NT2/D1 (cell line): ENCODE results near the gene CFAP97D1.
A peak's percentile ranks its signal among the peaks of the same experiment; 100 is the strongest.

Source experiments
- DNase-seq: peaks from one replicate; pipeline ENCODE4 v3.0.0-alpha.2; 2011; ENCODE audit warnings: low read depth, low spot score
- H3K27me3 ChIP-seq: 2 replicates; pipeline ENCODE4 v1.6.0; 2011; ENCODE audit warnings: mild to moderate bottlenecking; ENCODE audit not compliant: insufficient read length, insufficient read depth
- H3K36me3 ChIP-seq: 2 replicates; pipeline ENCODE4 v1.6.1; 2011; ENCODE audit warnings: mild to moderate bottlenecking, low read length, mixed read lengths; ENCODE audit not compliant: insufficient read depth, insufficient read length
- H3K4me1 ChIP-seq: 2 replicates; pipeline ENCODE4 v1.5.1; 2011; ENCODE audit not compliant: insufficient read depth, insufficient read length
- H3K4me3 ChIP-seq: 2 replicates; pipeline ENCODE4 v1.5.1; 2011; ENCODE audit warnings: low read depth; ENCODE audit not compliant: insufficient read length
- H3K9ac ChIP-seq: 2 replicates; pipeline ENCODE4 v1.6.0; 2011; ENCODE audit warnings: low read depth; ENCODE audit not compliant: insufficient read length
- H3K9me3 ChIP-seq: 2 replicates; pipeline ENCODE4 v1.5.1; 2011; ENCODE audit warnings: mild to moderate bottlenecking, low read length; ENCODE audit not compliant: insufficient read depth
- SUZ12 ChIP-seq: IDR thresholded peaks from 2 replicates; pipeline ENCODE4 v1.6.1; 2011; ENCODE audit not compliant: insufficient read length, insufficient read depth; ENCODE audit errors: extremely low read depth
- YY1 ChIP-seq: IDR thresholded peaks from 2 replicates; pipeline ENCODE4 v1.6.1; 2011; ENCODE audit not compliant: insufficient read length, insufficient read depth
- ZNF274 ChIP-seq: IDR thresholded peaks from 2 replicates; pipeline ENCODE4 v1.6.1; 2011; ENCODE audit warnings: mild to moderate bottlenecking, low read depth, low read length

Gene CFAP97D1

GRCh38 chr17:43774304-43775250 lies 5.7 kb upstream of the CFAP97D1 start:
- no peaks in the 10 kb centered on the region for H3K9me3 ChIP-seq
- peaks cover 73% of the 10 kb centered on the region for H3K36me3 ChIP-seq
- peaks cover 2% of the 10 kb centered on the region for H3K4me1 ChIP-seq
- no peaks in the 10 kb centered on the region for H3K27me3 ChIP-seq
- no peak overlapping the region for H3K9ac ChIP-seq
- no peak overlapping the region for H3K4me3 ChIP-seq
- DNase-seq = no peak
- no peak for TF ChIP-seq SUZ12
- TF ChIP-seq ZNF274 = no peak
- no peak for TF ChIP-seq YY1

GRCh38 chr17:43778337-43779144 lies 1.7 kb upstream of the CFAP97D1 start, which contains the start of gene DUSP3:
TSS of gene DUSP3 (minus strand) at chr17:43778977. CDS start at chr17:43778924, 53 bp downstream.
- H3K4me3 ChIP-seq = peak within 1 kb of the TSS; percentile 80
- TF ChIP-seq SUZ12 (no peak), ZNF274 (no peak)
- H3K9ac ChIP-seq = peak within 1 kb of the TSS; percentile 92
- peaks cover 37% of the 10 kb centered on the region for H3K36me3 ChIP-seq
- H3K27me3 ChIP-seq = no peaks in the 10 kb centered on the region
- H3K9me3 ChIP-seq = no peaks in the 10 kb centered on the region
- DNase-seq = peak; percentile 74
- peaks cover 5% of the 10 kb centered on the region for H3K4me1 ChIP-seq

- Histone ChIP-seq H3K4me3 (peak overlapping the region; percentile 80), H3K4me1 (peaks cover 5% of the 10 kb centered on the region), H3K9me3 (no peaks in the 10 kb centered on the region), H3K36me3 (peaks cover 29% of the 10 kb centered on the region), H3K9ac (peak overlapping the region; percentile 92), H3K27me3 (no peaks in the 10 kb centered on the region)
- DNase-seq = no peak
- no peak for TF ChIP-seq ZNF274
Observed at GRCh38 chr17:43779145-43780125, 800 bp upstream of the CFAP97D1 start.

GRCh38 chr17:43782913-43783680 lies 2.9 kb downstream of the CFAP97D1 start:
- Histone ChIP-seq H3K36me3 (no peaks in the 10 kb centered on the region), H3K4me3 (no peak overlapping the region), H3K4me1 (peaks cover 5% of the 10 kb centered on the region), H3K27me3 (no peaks in the 10 kb centered on the region), H3K9me3 (no peaks in the 10 kb centered on the region), H3K9ac (no peak overlapping the region)
- no peak for DNase-seq
- TF ChIP-seq ZNF274 = no peak

GRCh38 chr17:43784068-43784467 lies 3.8 kb downstream of the CFAP97D1 start:
- H3K36me3 ChIP-seq = no peaks in the 10 kb centered on the region
- H3K27me3 ChIP-seq = no peaks in the 10 kb centered on the region
- no peak for DNase-seq
- H3K9ac ChIP-seq = no peak overlapping the region
- H3K4me3 ChIP-seq = no peak overlapping the region
- no peaks in the 10 kb centered on the region for H3K9me3 ChIP-seq
- H3K4me1 ChIP-seq = peaks cover 5% of the 10 kb centered on the region
- no peak for TF ChIP-seq ZNF274
- no peak for TF ChIP-seq SUZ12
- TF ChIP-seq YY1 = no peak

GRCh38 chr17:43784628-43785101 lies 4.4 kb downstream of the CFAP97D1 start:
- TF ChIP-seq YY1 (no peak), SUZ12 (no peak), ZNF274 (no peak)
- Histone ChIP-seq H3K9ac (no peak overlapping the region), H3K4me3 (no peak overlapping the region), H3K27me3 (no peaks in the 10 kb centered on the region), H3K4me1 (peaks cover 2% of the 10 kb centered on the region), H3K9me3 (no peaks in the 10 kb centered on the region), H3K36me3 (no peaks in the 10 kb centered on the region)
- DNase-seq = no peak
